Measurements from ENCODE around the gene MAG.

DNA sequence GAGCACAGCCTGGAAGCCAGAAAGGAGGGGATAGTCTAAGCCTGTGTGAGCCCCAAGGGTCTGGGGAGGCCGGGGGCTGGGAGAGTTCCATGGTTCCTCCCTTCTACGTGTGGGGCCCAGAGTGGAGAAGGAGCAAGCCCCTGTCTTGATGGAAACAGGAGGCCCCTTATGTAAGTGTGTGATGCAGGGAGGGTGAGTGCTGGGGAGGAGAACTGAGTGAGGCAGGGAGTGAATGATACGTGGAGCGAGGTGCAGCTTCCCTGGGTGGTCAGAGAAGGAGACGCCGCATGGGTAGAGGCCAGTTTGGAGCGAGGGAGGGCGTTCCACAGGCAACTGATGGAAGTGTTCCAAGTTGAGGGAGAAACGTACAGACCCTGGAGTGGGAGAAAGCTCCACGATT lies 16.0 kb downstream of the MAG start:
- TF ChIP-seq, protein P1, sequence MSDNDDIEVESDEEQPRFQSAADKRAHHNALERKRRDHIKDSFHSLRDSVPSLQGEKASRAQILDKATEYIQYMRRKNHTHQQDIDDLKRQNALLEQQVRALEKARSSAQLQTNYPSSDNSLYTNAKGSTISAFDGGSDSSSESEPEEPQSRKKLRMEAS (IDR thresholded peaks at IDR 0.05), result no peak
- TF ChIP-seq ASH2L (IDR thresholded peaks at IDR 0.05; ENCODE audit: low read length) (no peak), EP300 (IDR thresholded peaks at IDR 0.05; ENCODE audit: borderline replicate concordance in 1 of 2, low read depth in 2 of 2, low read length in 2 of 2) (no peak), SP1 (IDR thresholded peaks at IDR 0.05; ENCODE audit: low read depth, low read length) (no peak), SIN3A (conservative IDR thresholded peaks at IDR 0.05 in 1 of 2, IDR thresholded peaks at IDR 0.05 in 1 of 2; ENCODE audit: low read depth in 1 of 2, low read length in 2 of 2) (no peak), POLR2AphosphoS5 (IDR thresholded peaks at IDR 0.05; ENCODE audit: low read depth, low read length) (no peak), RAD21 (IDR thresholded peaks at IDR 0.05 in 1 of 2, conservative IDR thresholded peaks at IDR 0.05 in 1 of 2; ENCODE audit: low read depth in 2 of 2, low read length in 2 of 2) (no peak)
- TF ChIP-seq, protein P2, sequence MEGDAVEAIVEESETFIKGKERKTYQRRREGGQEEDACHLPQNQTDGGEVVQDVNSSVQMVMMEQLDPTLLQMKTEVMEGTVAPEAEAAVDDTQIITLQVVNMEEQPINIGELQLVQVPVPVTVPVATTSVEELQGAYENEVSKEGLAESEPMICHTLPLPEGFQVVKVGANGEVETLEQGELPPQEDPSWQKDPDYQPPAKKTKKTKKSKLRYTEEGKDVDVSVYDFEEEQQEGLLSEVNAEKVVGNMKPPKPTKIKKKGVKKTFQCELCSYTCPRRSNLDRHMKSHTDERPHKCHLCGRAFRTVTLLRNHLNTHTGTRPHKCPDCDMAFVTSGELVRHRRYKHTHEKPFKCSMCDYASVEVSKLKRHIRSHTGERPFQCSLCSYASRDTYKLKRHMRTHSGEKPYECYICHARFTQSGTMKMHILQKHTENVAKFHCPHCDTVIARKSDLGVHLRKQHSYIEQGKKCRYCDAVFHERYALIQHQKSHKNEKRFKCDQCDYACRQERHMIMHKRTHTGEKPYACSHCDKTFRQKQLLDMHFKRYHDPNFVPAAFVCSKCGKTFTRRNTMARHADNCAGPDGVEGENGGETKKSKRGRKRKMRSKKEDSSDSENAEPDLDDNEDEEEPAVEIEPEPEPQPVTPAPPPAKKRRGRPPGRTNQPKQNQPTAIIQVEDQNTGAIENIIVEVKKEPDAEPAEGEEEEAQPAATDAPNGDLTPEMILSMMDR (IDR thresholded peaks at IDR 0.05; ENCODE audit: control extremely low read depth in 1 of 3, insufficient read depth in 1 of 3, low read depth in 1 of 3, low read length in 3 of 3), result no peak

All from H1 (cell line).